Stimulated activated CD8-positive, alpha-beta memory T cell treated with anti-CD3 and anti-CD28 coated beads, Interleukin-12 subunit alpha, Interleukin-12 subunit beta, amount 100 ng/mL, for 24 hours (primary cell): Measurements from ENCODE around the gene CCND1.

ENCODE experiments used
- DNase-seq: peaks from one replicate; pipeline ENCODE4 v3.0.0-alpha.2; 2020; ENCODE audit errors: extremely low read depth

Gene CCND1

DNA sequence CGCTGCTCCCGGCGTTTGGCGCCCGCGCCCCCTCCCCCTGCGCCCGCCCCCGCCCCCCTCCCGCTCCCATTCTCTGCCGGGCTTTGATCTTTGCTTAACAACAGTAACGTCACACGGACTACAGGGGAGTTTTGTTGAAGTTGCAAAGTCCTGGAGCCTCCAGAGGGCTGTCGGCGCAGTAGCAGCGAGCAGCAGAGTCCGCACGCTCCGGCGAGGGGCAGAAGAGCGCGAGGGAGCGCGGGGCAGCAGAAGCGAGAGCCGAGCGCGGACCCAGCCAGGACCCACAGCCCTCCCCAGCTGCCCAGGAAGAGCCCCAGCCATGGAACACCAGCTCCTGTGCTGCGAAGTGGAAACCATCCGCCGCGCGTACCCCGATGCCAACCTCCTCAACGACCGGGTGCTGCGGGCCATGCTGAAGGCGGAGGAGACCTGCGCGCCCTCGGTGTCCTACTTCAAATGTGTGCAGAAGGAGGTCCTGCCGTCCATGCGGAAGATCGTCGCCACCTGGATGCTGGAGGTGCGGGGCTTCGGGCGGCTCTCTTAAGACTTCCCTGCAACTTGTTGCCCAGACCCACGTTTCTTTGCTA lies at the start of gene CCND1:
Gene CCND1 (plus strand): TSS at position 162 of the 587 bp plus-strand sequence. CDS start 158 bp downstream, at position 320.
- DNase-seq: no peak

DNA sequence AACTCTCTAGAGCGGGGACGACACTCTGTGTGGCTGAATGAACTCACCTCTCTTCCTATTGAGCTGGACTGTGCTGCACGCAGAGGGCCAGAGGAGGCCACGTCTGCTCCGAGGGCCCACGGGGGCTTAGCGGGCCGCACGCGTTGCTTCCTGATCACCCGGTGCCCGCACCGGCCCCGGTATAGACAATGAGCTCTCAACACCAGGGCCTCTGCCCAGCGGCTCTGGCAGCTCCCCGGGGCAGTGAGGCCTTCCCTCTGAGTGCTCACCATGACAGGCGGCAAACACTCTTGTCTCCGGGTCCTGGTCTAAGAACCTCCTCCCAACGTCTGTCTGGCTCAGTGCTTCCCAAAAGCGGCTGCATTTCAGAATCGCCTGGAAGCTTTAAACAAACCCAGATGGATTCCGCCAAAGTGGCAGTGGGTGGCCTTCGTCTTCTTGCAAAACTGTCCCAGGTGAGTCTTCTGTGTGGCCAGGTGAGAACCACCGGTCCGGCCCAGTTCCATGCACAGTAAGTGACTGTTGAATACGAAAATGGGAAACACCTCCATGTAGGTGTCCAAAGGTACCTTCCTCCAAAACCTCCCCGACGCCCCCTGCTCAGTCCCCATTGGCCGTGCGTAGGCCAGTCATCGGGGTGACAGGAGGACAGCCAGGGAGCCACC lies 47.8 kb upstream of the CCND1 start:
- no peak for DNase-seq

DNA sequence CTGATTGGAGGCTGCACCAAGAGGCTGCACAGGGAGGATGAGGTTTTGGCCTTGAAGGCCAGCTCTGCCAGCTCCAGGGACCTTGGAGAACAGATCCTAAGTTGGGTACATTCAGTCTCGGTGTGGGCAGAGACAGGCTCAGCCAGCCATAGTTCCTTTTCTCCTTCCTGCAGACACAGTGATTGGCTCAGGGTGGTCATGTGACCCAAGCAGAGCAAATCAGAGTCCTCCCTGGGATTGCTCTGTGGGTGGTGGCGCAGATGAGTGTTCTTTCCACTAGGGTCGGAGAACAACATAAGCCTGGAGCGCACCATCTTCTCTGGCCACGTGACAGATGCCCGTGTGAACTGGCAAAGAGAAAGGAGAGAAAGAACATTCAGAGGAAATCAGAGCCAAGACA lies 47.1 kb upstream of the CCND1 start:
- DNase-seq: no peak

DNA sequence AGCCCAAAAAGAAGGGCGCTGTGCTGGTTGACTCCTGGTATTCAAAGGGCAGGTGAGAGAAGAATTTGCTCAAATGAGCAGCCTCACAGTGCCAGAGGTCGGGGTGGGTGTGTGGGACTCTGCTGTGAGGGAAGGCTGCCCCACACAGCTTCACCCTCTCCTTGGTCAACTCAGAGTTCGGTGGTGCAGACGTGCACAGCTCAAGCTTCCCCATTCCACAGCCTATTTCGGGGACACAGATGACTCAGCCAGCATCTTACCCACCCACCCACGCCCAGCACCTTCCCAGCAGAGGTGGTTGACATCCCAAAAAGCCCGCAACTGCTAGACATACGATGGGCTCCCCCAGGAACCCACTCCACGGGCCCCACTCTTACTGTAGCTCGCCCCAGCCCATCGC lies 46.5 kb upstream of the CCND1 start:
- no peak for DNase-seq

DNA sequence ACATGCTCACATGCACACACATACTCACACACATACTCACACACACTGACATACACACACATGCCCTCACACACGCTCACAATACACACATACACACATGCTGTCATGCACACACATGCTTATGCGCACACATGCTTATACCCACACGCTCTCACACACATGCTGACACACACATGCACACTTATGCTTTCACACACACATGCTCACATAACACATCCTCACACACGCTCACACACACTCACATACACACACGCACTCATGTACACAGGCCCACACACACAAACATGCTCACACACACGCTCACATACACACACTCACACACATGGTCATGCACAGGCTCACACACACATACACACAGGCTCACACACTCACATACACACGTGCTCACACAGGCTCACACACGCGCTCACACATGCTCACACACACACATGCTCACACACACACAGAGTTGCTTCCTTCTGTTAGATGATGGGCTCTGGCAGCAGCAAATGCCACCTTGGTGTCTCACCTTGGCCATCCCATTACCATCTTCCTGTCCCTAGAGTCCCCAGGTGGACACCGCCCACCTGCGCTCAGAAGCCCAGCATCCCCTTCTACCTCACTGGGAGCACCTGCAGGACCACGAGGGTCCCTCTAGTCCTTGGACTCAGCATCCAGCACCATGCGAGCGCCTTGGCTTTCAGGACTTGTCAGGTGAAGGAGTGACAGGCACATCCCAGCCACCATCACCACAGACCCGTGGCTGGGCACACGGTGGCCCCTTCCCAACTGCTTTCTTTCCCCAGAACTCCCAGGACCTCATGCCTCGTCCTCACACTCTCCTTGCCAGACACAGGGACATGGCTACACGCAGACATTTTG lies 44.9 kb upstream of the CCND1 start:
- DNase-seq: no peak

DNA sequence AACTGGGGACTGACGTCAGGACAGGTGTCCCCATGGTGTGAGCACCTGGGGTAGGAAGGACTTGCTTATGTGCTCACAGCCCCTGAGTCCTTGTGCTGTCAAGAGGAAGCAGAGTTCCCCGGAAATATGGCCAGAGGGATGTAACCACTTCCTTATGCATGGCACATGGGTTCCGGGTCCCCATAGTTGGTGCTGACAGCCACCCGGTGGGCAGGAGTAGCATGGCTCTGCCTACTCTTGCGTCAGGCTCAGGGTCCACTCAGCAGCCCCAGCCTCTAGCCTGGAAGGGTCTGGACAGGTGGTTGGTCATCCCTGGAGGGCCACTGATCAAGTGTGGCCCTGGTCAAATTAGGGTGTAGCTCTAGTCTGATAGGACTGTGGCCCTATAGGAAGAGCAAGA lies 42.8 kb upstream of the CCND1 start:
- DNase-seq: no peak

DNA sequence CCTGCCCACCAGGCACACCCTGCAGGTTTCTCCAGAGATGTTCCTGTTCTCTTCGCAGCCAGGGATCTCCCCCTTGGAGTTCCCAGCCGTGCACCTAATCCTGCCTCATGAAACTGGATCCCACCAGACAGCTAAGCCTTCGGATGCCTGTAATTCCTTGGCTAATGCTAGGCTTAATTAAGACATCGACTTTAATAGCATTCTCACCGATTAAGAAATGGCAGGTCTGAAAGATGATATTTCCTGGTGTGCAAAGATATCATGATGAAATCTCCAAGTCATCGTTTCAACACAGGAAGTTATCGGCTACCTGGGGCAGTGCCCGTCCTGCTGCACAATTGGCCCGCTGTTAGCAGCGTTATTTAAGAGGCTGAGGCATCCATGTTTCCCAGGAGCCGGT lies 41.5 kb upstream of the CCND1 start:
- DNase-seq: no peak

DNA sequence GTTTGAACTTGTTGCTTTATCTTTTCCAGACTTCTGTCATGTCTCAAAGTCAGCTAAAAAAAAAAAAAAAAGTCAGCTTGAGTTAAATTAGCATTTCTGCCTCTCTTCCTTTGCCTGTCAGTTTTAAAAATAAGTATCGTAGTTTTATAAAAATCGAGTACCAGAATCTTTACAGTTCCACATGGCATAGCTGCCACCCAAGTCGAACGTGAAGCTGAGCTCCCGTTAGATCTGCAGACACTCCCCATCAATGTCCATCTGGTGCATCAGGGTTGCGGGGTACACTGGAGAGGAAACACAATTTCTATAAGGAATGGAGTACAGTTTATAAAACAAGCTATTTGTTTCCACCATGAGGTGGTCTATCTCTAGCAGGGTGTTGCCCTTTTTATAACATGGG lies 41.0 kb upstream of the CCND1 start:
- no peak for DNase-seq

DNA sequence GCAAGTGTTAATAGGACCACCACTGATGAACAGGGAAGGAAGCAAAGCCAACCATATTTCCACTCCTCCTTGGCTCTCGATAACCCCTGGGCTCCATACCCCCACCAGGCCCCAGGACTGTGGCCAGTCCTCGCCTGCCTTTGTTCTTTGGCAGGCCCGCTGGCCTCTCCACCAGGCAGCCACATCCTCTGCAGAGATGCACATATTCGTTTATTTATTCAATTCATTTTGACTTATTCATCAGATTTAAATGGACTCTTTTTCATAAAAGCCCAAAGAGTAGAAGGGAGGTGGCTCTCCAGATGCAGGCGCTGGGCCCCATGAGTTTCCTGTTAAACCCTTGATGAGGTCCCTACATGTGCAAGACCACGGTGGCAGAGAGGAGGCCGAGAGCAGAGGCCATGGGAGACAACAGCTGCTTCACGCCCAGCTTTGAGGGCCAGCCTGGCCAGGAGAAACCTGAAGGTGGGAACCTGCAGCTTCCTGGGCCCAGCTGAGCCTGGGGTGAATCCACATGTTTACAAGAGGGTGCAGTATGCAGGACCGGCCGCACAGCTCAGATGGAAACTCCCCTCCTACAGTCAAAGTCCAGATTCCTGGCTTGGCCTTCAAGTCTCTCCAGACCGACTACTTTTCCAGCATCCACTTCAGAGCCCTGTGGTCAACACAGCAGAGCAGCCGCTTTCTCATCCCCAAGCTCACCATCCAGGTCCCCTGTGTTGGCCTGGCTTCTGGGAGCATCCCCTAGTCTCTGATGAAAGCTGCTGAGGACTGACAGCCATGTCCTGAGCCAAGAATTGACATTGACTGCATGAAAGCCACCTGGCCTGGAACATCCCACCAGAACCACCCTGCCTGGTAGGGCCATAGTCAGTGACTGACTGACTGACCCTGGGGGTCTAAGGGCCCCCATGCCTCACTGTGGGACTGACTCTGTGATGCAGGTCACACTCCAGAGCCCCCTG lies 39.7 kb upstream of the CCND1 start:
- no peak for DNase-seq

DNA sequence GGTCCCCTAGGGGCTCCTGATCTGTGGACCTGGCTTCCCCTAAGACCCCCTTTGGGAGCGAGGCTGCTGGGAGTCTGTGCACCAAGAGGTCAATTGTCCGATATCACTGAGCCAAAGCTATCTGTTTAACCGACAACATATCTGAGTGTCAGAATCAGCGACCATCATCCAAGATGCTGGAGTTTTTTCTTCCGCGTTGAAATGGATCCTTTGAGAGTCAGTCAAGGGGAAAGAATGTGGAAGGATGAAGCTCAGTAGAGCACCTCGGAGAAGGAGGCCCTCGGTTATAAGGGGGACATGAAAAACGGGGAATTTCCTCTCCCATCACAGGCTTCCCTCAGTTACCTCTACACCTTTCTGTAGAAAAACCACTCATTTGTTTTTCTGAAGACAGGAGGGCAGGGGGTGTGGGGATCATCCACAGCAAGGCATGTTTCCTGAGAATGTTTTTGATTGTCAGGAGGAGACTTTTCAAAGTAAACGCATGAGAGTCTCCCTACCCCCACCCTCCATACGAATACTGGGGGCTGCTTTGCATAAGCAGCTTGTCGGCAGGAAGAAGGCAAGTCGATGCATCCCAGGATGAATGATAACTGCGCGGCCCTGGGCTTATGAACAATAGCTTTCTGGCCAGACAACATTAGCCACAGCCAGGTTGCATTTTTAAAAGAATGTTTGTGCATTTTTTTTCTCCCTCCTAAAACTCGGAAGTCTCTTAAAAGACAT lies 37.7 kb upstream of the CCND1 start:
- no peak for DNase-seq

DNA sequence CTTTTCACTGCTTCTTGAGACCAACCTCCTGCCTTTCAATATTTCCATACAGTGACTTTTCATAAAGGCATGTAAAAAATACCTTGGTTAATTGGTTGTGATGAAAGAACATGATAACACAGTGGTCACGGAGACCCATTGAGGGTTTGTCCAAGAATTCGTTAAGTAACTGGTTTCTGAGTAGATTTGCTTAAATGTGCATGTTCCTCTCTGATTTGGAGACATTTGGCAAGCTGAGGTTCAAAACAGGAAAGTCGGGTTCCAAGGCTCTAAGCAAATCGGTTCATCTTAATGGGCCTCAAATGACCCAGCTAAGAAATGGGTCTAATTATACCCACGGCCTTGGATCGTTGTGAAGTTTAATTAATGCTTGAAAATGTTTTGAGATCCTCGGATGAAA lies 36.9 kb upstream of the CCND1 start:
- DNase-seq: no peak

DNA sequence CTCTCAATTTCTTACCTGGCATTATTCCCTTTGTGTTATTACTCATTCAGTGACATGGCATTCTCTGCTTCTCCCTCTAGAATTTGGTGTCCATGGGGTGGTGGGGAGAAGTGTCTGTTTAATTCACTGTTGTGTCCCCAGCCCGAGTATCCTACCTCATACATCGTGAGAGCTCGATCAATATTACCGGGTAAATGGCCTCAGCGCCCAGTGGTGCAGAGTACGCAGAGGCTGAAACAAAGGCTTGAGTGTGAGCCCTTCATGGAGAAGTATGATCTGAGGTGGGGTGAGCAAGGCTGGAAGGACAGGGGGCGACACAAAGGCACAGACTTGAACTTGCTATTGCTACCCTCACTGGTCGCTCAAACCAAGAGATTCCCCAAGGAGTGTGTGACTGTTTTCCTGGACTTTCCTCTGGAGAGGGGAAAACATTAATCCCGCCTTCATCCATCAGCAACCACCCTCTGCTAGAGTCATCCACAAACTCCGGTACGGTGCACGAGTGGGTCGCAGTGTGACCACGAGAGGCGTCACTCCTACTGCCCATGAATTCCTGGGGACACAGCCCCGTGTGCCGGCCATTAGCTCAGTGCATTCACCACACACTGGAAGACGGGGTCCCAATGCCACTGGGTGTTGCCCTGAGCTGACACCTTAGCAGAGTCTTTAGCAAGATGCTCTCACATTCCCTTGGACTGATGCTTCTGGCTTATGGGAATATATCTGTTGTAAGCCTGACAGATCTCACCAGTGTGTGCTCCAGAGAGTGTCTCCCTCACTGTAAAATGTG lies 35.0 kb upstream of the CCND1 start:
- DNase-seq: no peak

DNA sequence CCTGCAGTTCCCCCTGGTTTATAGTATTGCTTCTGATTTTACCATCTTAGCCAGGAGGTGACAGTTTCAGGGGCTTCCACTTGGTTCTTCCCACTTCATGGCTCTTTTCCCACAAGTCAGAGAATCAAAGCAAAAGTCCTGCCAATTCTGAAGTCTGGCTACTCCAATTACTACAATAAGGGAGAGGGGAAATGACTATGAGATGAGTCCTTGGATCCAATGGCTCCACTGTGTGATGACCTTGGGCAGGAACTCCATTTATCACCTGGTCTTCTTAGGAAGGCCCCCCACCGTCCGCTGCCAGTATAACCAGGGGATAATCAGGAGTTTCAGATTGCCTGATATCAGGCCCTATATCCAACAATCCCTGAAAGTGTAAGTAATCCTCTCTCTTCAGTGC lies 31.6 kb upstream of the CCND1 start:
- DNase-seq: no peak

DNA sequence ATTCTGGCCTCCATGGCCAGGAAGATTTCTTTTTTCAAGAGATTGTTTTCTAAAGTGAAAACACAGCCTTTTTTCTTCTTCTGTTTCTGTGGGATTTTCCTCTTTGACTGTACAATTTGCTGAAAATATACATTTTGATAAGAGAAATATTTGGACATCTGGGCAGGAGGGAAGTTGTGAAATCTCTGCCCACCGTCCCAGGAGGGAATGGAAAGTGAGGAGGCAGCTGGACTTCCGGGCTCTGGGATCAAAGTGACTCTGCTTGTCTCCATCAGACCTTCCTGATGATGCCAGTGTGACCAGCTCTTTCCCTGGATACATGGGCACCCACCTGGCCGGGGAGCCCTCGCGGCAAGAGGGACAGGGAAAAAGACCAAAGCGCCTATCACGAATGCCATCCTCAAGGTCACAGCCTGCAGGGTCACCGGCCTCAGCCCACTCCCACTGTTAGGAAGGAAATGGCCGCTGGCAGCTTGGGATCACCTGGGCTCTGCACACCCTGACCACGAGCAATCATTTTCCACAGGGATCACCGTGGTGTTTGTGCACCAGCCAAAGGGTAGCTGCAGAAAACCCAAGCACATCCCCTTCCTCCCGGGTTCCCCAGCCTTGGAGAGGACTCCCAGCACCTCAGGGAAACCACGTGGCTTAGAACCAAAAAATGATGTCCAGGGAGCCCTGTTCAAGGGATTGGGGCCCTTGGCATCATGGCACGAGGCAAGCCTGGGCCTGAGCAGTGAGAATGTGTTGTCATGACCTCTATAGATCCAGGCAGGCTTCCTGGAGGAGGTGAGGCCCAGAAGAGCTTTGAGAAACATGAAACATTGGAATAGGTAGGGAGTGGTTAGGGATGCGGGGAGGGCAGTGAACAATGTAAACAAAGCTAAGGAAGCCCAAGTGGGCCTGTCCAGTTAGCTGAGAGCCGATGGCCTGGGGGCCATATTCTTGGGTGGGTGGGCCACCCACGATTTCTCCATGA lies 29.1 kb upstream of the CCND1 start:
- DNase-seq: no peak

DNA sequence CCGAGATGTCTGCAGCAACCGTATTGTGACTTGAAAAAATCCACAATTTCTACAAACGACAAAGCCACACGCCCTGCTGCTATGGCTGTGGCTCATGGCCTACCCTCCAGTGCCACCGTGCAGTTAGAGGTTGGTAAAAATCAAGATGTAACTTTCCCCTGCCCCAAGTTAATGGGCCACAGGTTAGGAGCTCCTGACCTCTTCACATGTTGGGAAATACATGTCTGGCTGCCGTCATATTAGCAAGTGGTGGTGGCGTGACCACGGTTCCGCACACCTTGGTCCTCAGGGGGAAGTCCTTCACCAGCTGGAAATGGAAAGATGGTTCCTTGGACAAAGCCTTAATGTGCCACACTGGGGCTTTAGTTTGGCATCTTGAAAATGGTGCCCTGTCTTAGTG lies 27.4 kb upstream of the CCND1 start:
- DNase-seq: no peak

DNA sequence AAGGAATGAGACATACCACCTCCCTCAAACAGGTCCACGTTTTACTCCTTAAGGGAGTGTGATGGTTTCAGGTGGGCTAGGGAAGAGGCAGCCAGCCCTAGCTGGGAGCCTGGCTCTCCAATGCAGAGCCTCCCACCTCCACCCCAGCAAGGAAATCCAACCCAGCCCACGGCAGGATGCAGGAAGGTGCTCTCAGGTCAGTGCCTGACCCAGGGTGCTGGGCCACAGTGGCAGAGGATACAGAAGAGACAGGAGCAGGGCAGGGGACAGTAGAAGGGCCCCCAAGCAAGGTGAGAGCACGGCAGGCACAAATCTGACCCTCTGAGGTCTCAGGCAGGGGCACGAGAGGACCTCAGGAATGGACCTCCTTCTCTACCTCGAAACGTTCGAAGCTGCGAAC lies 26.9 kb upstream of the CCND1 start:
- DNase-seq: no peak

DNA sequence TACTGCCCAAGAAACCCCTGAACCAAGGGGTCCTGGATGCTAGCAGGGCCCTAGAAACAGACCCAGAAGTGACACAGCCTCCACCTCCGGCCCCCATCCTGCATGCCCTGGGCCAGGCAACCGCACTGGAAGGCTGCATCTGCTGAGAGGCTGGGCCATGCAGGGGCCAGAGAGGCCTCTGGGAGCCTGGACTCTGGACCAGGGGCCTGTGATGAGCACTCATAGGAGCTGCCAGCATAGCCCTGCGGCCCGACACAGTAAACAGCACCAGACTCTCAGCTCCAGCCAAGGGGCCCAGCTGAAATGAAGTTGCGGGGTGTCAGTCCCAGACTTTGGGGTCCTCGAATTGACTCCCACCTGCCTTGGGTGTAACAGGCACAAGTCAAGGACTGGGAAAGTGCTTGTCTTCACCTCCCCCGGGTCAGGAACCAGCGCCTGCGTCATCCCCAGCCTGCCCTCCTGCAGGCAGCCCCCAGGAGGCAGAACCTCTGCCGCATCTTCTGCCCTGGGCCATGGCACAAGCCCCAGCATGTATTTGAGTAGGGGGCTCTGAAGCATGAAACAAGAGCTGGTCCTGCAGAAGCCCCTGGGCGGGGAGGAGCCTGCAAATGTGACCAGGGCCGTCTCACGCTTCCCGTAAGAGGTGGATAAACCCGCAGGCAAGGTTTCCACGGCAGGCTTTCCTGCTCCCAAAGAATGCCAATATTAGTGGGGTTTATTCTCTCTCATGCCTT lies 25.2 kb upstream of the CCND1 start:
- no peak for DNase-seq

DNA sequence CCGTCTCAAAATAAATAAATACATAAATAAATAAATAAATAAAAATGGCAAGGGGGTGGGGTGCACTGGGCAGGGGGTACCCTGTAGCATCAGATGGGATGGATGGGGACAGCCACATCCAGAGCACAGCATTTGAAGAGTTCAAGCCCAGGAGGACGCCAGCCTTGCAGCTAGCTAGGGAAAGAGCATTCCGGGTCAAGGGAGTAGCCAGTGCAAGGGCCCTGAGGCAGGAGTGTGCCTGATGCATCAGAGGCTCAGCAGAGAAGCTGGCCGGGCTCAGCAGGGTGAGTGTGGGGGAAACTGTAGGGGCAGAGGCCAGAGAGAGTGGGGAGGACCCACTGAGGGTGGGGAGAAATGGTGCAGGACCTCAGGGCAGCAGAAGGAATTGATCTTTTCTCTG lies 23.7 kb upstream of the CCND1 start:
- DNase-seq: no peak
